Globus pallidus (tissue), 1 donor: ENCODE results near the gene TNNT3.

Source experiments
- DNase-seq: peaks from one replicate; pipeline ENCODE4 v3.0.0-alpha.2; 2015; ENCODE audit warnings: low spot score

The TNNT3 gene

GRCh38 chr11:1923201-1923956, 3.9 kb downstream of the TNNT3 start:
- no peak for DNase-seq

GRCh38 chr11:1924181-1924580, 4.7 kb downstream of the TNNT3 start:
- no peak for DNase-seq

GRCh38 chr11:1924646-1925372, 5.3 kb downstream of the TNNT3 start:
- no peak for DNase-seq

- DNase-seq: no peak
Measured at GRCh38 chr11:1925373-1926155, 6.1 kb downstream of the TNNT3 start.

GRCh38 chr11:1926156-1927025, 6.9 kb downstream of the TNNT3 start:
- no peak for DNase-seq

GRCh38 chr11:1927026-1927847, 7.7 kb downstream of the TNNT3 start:
- DNase-seq: no peak

GRCh38 chr11:1927848-1928469, 8.5 kb downstream of the TNNT3 start:
- DNase-seq: no peak

GRCh38 chr11:1928470-1928890, 9.0 kb downstream of the TNNT3 start:
- no peak for DNase-seq

GRCh38 chr11:1928891-1929541, 9.5 kb downstream of the TNNT3 start:
- DNase-seq: no peak

- DNase-seq: no peak
Measured at GRCh38 chr11:1929621-1930461, 10.3 kb downstream of the TNNT3 start.

- DNase-seq: no peak
Measured at GRCh38 chr11:1930462-1930830, 10.9 kb downstream of the TNNT3 start.

- no peak for DNase-seq
Measured at GRCh38 chr11:1931341-1932104, 12.0 kb downstream of the TNNT3 start.

- no peak for DNase-seq
Measured at GRCh38 chr11:1932105-1932480, 12.6 kb downstream of the TNNT3 start.

- no peak for DNase-seq
Measured at GRCh38 chr11:1932681-1933080, 13.2 kb downstream of the TNNT3 start.

- no peak for DNase-seq
Measured at GRCh38 chr11:1933416-1934334, 14.2 kb downstream of the TNNT3 start.

- no peak for DNase-seq
Measured at GRCh38 chr11:1934335-1935155, 15.0 kb downstream of the TNNT3 start.
